ENCODE measurements around the gene PTRHD1. TPM values are rescaled to one million over a fixed set of nuclear protein-coding genes. Genes with fewer than 3 reads are reported as not detected.
"Not testable (repeated sequence)": the region's sequence is repeated elsewhere in the genome, so short reads cannot be mapped to it uniquely, and the experiment has no call there.

PTRHD1 gene
- total RNA-seq, 1 donor from 2014 or later, result 32.0 TPM

- no peak for TF ChIP-seq CTCF (IDR thresholded peaks at IDR 0.05; ENCODE audit: insufficient read depth, low read length, poor library complexity, severe bottlenecking)
- no peak for DNase-seq (ENCODE audit: low read depth)
- Histone ChIP-seq H3K36me3 (ENCODE audit: control insufficient read depth, insufficient read depth, low read length) (no peaks in the 10 kb centered on the region), H3K4me3 (ENCODE audit: low read depth, low read length) (no peak overlapping the region), H3K27me3 (ENCODE audit: control insufficient read depth, insufficient read depth, low read length) (no peaks in the 10 kb centered on the region)
These were observed 13.5 kb upstream of the PTRHD1 start for GRCh38 chr2:24806661-24807036.

- not testable (repeated sequence) for DNase-seq (ENCODE audit: low read depth); H3K27me3 ChIP-seq (ENCODE audit: control insufficient read depth, insufficient read depth, low read length); H3K4me3 ChIP-seq (ENCODE audit: low read depth, low read length); H3K36me3 ChIP-seq (ENCODE audit: control insufficient read depth, insufficient read depth, low read length)
These were observed 12.8 kb upstream of the PTRHD1 start for GRCh38 chr2:24805811-24806660.

- not testable (repeated sequence) for DNase-seq (ENCODE audit: low read depth); H3K4me3 ChIP-seq (ENCODE audit: low read depth, low read length); H3K36me3 ChIP-seq (ENCODE audit: control insufficient read depth, insufficient read depth, low read length); H3K27me3 ChIP-seq (ENCODE audit: control insufficient read depth, insufficient read depth, low read length)
These were observed 7.3 kb upstream of the PTRHD1 start for GRCh38 chr2:24800487-24800886.

GRCh38 chr2:24797644-24798043 is 4.5 kb upstream of the PTRHD1 start:
- H3K27me3 ChIP-seq (ENCODE audit: control insufficient read depth, insufficient read depth, low read length), result no peaks in the 10 kb centered on the region
- no peak overlapping the region for H3K4me3 ChIP-seq (ENCODE audit: low read depth, low read length)
- DNase-seq (ENCODE audit: low read depth), result no peak
- no peaks in the 10 kb centered on the region for H3K36me3 ChIP-seq (ENCODE audit: control insufficient read depth, insufficient read depth, low read length)
- TF ChIP-seq CTCF (IDR thresholded peaks at IDR 0.05; ENCODE audit: insufficient read depth, low read length, poor library complexity, severe bottlenecking), result no peak

GRCh38 chr2:24793761-24794435 is 707 bp upstream of the PTRHD1 start:
- Histone ChIP-seq H3K36me3 (ENCODE audit: control insufficient read depth, insufficient read depth, low read length) (no peaks in the 10 kb centered on the region), H3K27me3 (ENCODE audit: control insufficient read depth, insufficient read depth, low read length) (no peaks in the 10 kb centered on the region), H3K4me3 (ENCODE audit: low read depth, low read length) (peak overlapping the region; percentile 82)
- TF ChIP-seq CTCF (IDR thresholded peaks at IDR 0.05; ENCODE audit: insufficient read depth, low read length, poor library complexity, severe bottlenecking), result no peak
- DNase-seq (ENCODE audit: low read depth), result peak; percentile 2

- no peak for TF ChIP-seq CTCF (IDR thresholded peaks at IDR 0.05; ENCODE audit: insufficient read depth, low read length, poor library complexity, severe bottlenecking)
- Histone ChIP-seq H3K4me3 (ENCODE audit: low read depth, low read length) (peak overlapping the region; percentile 82), H3K36me3 (ENCODE audit: control insufficient read depth, insufficient read depth, low read length) (no peaks in the 10 kb centered on the region), H3K27me3 (ENCODE audit: control insufficient read depth, insufficient read depth, low read length) (no peaks in the 10 kb centered on the region)
- no peak for DNase-seq (ENCODE audit: low read depth)
These were observed 683 bp downstream of the PTRHD1 start for GRCh38 chr2:24792542-24792873.

- no peak for DNase-seq (ENCODE audit: low read depth)
- no peak for TF ChIP-seq CTCF (IDR thresholded peaks at IDR 0.05; ENCODE audit: insufficient read depth, low read length, poor library complexity, severe bottlenecking)
- no peak overlapping the region for H3K4me3 ChIP-seq (ENCODE audit: low read depth, low read length)
- no peaks in the 10 kb centered on the region for H3K36me3 ChIP-seq (ENCODE audit: control insufficient read depth, insufficient read depth, low read length)
- H3K27me3 ChIP-seq (ENCODE audit: control insufficient read depth, insufficient read depth, low read length), result no peaks in the 10 kb centered on the region
These were observed 1.7 kb downstream of the PTRHD1 start for GRCh38 chr2:24791452-24791851.
